Heart right ventricle (tissue), 16 donors: Measurements from ENCODE around the gene NXN. TPM values are rescaled to one million over a fixed set of nuclear protein-coding genes. Genes with fewer than 3 reads are reported as not detected.

ENCODE experiments used
- ATAC-seq, 8 donors: fragments of 200-7000 bp; cut with Tn5 transposase; one replicate each; pipeline ENCODE4 v1.9.1; 2020; ENCODE audit warnings: mild to moderate bottlenecking in 8 of 8, moderate library complexity in 8 of 8, moderate number of reproducible peaks in 1 of 8
- DNase-seq, 2 donors: peaks; one replicate each; pipeline ENCODE4 v3.0.0-alpha.2; 2020
- H3K27ac ChIP-seq, 10 donors: fragments of 200-600 bp; sonication (generic) in 2 of 10; one replicate each; pipeline versions ENCODE4 v1.5.0 to v1.8.0; 2020 to 2022; ENCODE audit warnings: mild to moderate bottlenecking in 3 of 10
- H3K27me3 ChIP-seq, 7 donors: fragments of 200-600 bp; one replicate each; pipeline ENCODE4 v1.8.0; 2021 to 2022; ENCODE audit warnings: mild to moderate bottlenecking in 2 of 7
- H3K36me3 ChIP-seq, 9 donors: fragments of 200-600 bp; sonication (generic) in 1 of 9; one replicate each; pipeline versions ENCODE4 v1.5.0 to v1.8.0; 2020 to 2022; ENCODE audit warnings: mild to moderate bottlenecking in 2 of 9
- H3K4me1 ChIP-seq, 9 donors: fragments of 200-600 bp; sonication (generic) in 1 of 9; one replicate each; pipeline versions ENCODE4 v1.5.0 to v1.8.0; 2020 to 2022; ENCODE audit warnings: mild to moderate bottlenecking in 4 of 9
- H3K4me3 ChIP-seq, 10 donors: fragments of 200-600 bp; sonication (generic) in 2 of 10; one replicate each; pipeline versions ENCODE4 v1.5.0 to v1.8.0; 2020 to 2022; ENCODE audit warnings: mild to moderate bottlenecking in 7 of 10, moderate library complexity in 2 of 10
- H3K9me3 ChIP-seq, 11 donors: fragments of 200-600 bp in 10 of 11; sonication (generic) in 2 of 11; one replicate each; pipeline versions ENCODE4 v1.5.0 to v1.8.0; 2013 to 2022; ENCODE audit warnings: mild to moderate bottlenecking in 2 of 11, control low read depth in 1 of 11, moderate library complexity in 1 of 11
- CTCF ChIP-seq, 9 donors: fragments of 200-600 bp; sonication (generic) in 2 of 9; IDR thresholded peaks; one replicate each; pipeline versions ENCODE4 v1.5.0 to v1.8.0; 2021 to 2022; ENCODE audit warnings: antibody characterized with exemption in 9 of 9, mild to moderate bottlenecking in 5 of 9, moderate library complexity in 1 of 9
- WGBS, 2 donors: extraction: QIAGEN DNeasy Blood & Tissue Kit; methylation state at CpG; one replicate each; pipeline ENCODE4 v1.1.7; 2013; ENCODE audit warnings: inconsistent platforms in 1 of 2; 5-methylcytosine and 5-hydroxymethylcytosine counted together
- intact Hi-C, 10 donors: fragments of 100-400 bp; cut with DNase I; formaldehyde crosslinking; loops; one replicate each; pipeline versions ENCODE4 v1.11.1 to v1.14.2; 2022
- polyA plus RNA-seq, 2 donors: library from polyadenylated mRNA; stranded (reverse); fragments of 200-250 nt; gene quantifications; one replicate each; pipeline ENCODE4 v1.2.3, GENCODE V29; 2013
- total RNA-seq, 10 donors: library from RNA; stranded (reverse); fragmentation: NEBNext Ultra II Directional in 3 of 10; extraction: Animal tissue kit (Norgen Biotek cat#: 25700) in 3 of 10; gene quantifications; one replicate each; pipeline versions ENCODE4 v1.2.1 to v1.2.4, GENCODE V29; 2021 to 2023
- donor health status: Arrhythmogenic right ventricular cardiomyopathy.
- donor health status: ischemic (EF 13 %, LVEDD 7.1; RV severe dilation, severe dysfunction).
- donor health status: healthy with polysubstance abuse.
- donor health status: DM: no; HTN: yes; CAD: no.
- donor health status: DM: no; HTN: no; CAD: no.
- donor health status: ischemic (EF 25% LVEDD 6.9; RV normal size, moderate dysfunction).
- donor health status: ischemic (EF 25% LVEDD 5.7; RV mildly dilated, moderate dysfunction).
- donor health status: healthy.
- donor health status: DM: yes; HTN: yes; CAD: no.
- donor health status: Ischemic cardiomyopathy.
- donor health status: ischemic (EF 35%, LVEDD 5.7; RV mildly dilated, moderate dysfunction).
- donor health status: nonischemic (EF 11% LVEDD 7.7; RV severe dilation, severe dysfunction).
- donor health status: DM: yes; HTN: yes; CAD: no.
- donor health status: PGD.
- donor health status: ischemic (EF 29% LVEDD 5.4; RV normal size, mild dysfunction).
- donor health status: nonischemic (EF 23%, LVEDD 6.1; RV moderate dilation, normal function).

The NXN gene
- total and polyA plus RNA-seq, 12 donors: 9.9 to 24.4 (median 15.9) TPM

GRCh38 chr17:804541-805435 is 174.8 kb downstream of the NXN start:
- Histone ChIP-seq H3K9me3 (no peaks in the 10 kb centered on the region), H3K4me1 (no peaks in the 10 kb centered on the region), H3K27ac (no peak overlapping the region), H3K4me3 (no peak overlapping the region), H3K36me3 (peaks cover 0 to 44% (median 0%) of the 10 kb centered on the region in 9 donors), H3K27me3 (no peaks in the 10 kb centered on the region)
- 92 to 94% methylated on average over 41 of the region's 41 CpGs for WGBS, 2 donors
- no peak for DNase-seq
- no peak for ATAC-seq
- intact Hi-C loops: loop anchor here in 1 of 10 donors (10.0 kb wide), 1 partner anchor 70 kb away; no protein-coding TSS in a partner anchor
- TF ChIP-seq CTCF (IDR thresholded peaks at IDR 0.05): no peak

- TF ChIP-seq CTCF (IDR thresholded peaks at IDR 0.05): no peak
- Histone ChIP-seq H3K27ac (no peak overlapping the region), H3K27me3 (no peaks in the 10 kb centered on the region), H3K36me3 (peaks cover 0 to 48% (median 0%) of the 10 kb centered on the region in 9 donors), H3K9me3 (no peaks in the 10 kb centered on the region), H3K4me3 (no peak overlapping the region), H3K4me1 (no peaks in the 10 kb centered on the region)
- intact Hi-C loops: loop anchor here in 1 of 10 donors (10.0 kb wide), 1 partner anchor 72 kb away; no protein-coding TSS in a partner anchor
- DNase-seq: no peak
- WGBS, 2 donors: 93 to 94% methylated on average over 35 to 37 of the region's 37 CpGs
- ATAC-seq: no peak
Observed at GRCh38 chr17:802901-803881, 176.4 kb downstream of the NXN start.

- H3K36me3 ChIP-seq: peaks cover 0 to 45% (median 0%) of the 10 kb centered on the region in 9 donors
- H3K4me1 ChIP-seq: peaks cover 0 to 2% (median 0%) of the 10 kb centered on the region in 9 donors
- no peak overlapping the region for H3K4me3 ChIP-seq
- no peak for TF ChIP-seq CTCF (IDR thresholded peaks at IDR 0.05)
- ATAC-seq (no peak), DNase-seq (no peak)
- intact Hi-C loops: loop anchor here in 1 of 10 donors (10.0 kb wide), 1 partner anchor 72 kb away; no protein-coding TSS in a partner anchor
- no peaks in the 10 kb centered on the region for H3K9me3 ChIP-seq
- no peak overlapping the region for H3K27ac ChIP-seq
- H3K27me3 ChIP-seq: no peaks in the 10 kb centered on the region
- WGBS, 2 donors: 95 to 97% methylated on average over 14 of the region's 14 CpGs
Observed at GRCh38 chr17:802481-802880, 177.1 kb downstream of the NXN start.

GRCh38 chr17:801660-802059 is 177.9 kb downstream of the NXN start:
- H3K9me3 ChIP-seq: no peaks in the 10 kb centered on the region
- H3K36me3 ChIP-seq: peaks cover 0 to 42% (median 0%) of the 10 kb centered on the region in 9 donors
- no peak for DNase-seq
- H3K4me3 ChIP-seq: no peak overlapping the region
- H3K4me1 ChIP-seq: peaks cover 0 to 9% (median 0%) of the 10 kb centered on the region in 9 donors
- intact Hi-C loops: loop anchor here in 1 of 10 donors (10.0 kb wide), 1 partner anchor 73 kb away; no protein-coding TSS in a partner anchor
- H3K27me3 ChIP-seq: no peaks in the 10 kb centered on the region
- WGBS, 2 donors: 85 to 88% methylated on average over 6 of the region's 6 CpGs
- peak in 1 of 8 donors; percentile 55 for ATAC-seq
- no peak overlapping the region for H3K27ac ChIP-seq
- TF ChIP-seq CTCF (IDR thresholded peaks at IDR 0.05): no peak
